ENCODE measurements around the gene AAMDC. TPM values are rescaled to one million over a fixed set of nuclear protein-coding genes. Genes with fewer than 3 reads are reported as not detected.
"Not testable (repeated sequence)": the region's sequence is repeated elsewhere in the genome, so short reads cannot be mapped to it uniquely, and the experiment has no call there.

AAMDC gene
- total RNA-seq, 1 donor from 2014 or later = 25.2 TPM

- Histone ChIP-seq H3K9ac (no peak overlapping the region), H3K36me3 (no peaks in the 10 kb centered on the region), H3K4me3 (no peak overlapping the region), H3K27ac (no peak overlapping the region), H3K27me3 (no peaks in the 10 kb centered on the region), H3F3A (ENCODE audit: low read depth) (no peaks in the 10 kb centered on the region), H3K4me2 (no peak overlapping the region), H4K20me1 (ENCODE audit: low read depth) (no peaks in the 10 kb centered on the region), H3K4me1 (no peaks in the 10 kb centered on the region), H3K79me2 (ENCODE audit: low read depth) (no peaks in the 10 kb centered on the region), H3K9me3 (ENCODE audit: low read depth) (peaks cover 8% of the 10 kb centered on the region), H2AFZ (replicated peaks) (no peak overlapping the region)
- H3K27me3 Mint-ChIP-seq (ENCODE audit: insufficient read depth, low read depth) = no peaks in the 10 kb centered on the region
- TF ChIP-seq EZH2 (IDR thresholded peaks at IDR 0.05) (no peak), EZH2phosphoT487 (IDR thresholded peaks at IDR 0.05) (no peak)
- TF ChIP-seq, protein P1, sequence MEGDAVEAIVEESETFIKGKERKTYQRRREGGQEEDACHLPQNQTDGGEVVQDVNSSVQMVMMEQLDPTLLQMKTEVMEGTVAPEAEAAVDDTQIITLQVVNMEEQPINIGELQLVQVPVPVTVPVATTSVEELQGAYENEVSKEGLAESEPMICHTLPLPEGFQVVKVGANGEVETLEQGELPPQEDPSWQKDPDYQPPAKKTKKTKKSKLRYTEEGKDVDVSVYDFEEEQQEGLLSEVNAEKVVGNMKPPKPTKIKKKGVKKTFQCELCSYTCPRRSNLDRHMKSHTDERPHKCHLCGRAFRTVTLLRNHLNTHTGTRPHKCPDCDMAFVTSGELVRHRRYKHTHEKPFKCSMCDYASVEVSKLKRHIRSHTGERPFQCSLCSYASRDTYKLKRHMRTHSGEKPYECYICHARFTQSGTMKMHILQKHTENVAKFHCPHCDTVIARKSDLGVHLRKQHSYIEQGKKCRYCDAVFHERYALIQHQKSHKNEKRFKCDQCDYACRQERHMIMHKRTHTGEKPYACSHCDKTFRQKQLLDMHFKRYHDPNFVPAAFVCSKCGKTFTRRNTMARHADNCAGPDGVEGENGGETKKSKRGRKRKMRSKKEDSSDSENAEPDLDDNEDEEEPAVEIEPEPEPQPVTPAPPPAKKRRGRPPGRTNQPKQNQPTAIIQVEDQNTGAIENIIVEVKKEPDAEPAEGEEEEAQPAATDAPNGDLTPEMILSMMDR (IDR thresholded peaks at IDR 0.05) = no peak
- DNase-seq (ENCODE audit: low spot score) = no peak
- no peak overlapping the region for H3K27ac Mint-ChIP-seq
- H3K4me1 Mint-ChIP-seq = no peaks in the 10 kb centered on the region
- H3K36me3 Mint-ChIP-seq = peaks cover 42% of the 10 kb centered on the region
- no peak overlapping the region for H3K4me3 Mint-ChIP-seq
- H3K9me3 Mint-ChIP-seq = peaks cover 29% of the 10 kb centered on the region
Measured at GRCh38 chr11:77854838-77855237, 33.9 kb downstream of the AAMDC start.

GRCh38 chr11:77857906-77858457 is 37.0 kb downstream of the AAMDC start:
- H3K4me1 Mint-ChIP-seq; H3K27me3 Mint-ChIP-seq (ENCODE audit: insufficient read depth, low read depth); H3K79me2 ChIP-seq (ENCODE audit: low read depth); H3K4me3 ChIP-seq; H3K9me3 ChIP-seq (ENCODE audit: low read depth); H3K27me3 ChIP-seq; H3K9ac ChIP-seq; H2AFZ ChIP-seq (replicated peaks); DNase-seq (ENCODE audit: low spot score); H3K4me1 ChIP-seq; H3K36me3 ChIP-seq; H3K4me3 Mint-ChIP-seq; H3K4me2 ChIP-seq; H3K27ac Mint-ChIP-seq; H3K27ac ChIP-seq; H3F3A ChIP-seq (ENCODE audit: low read depth); H4K20me1 ChIP-seq (ENCODE audit: low read depth): not testable (repeated sequence)
- Mint-ChIP-seq H3K9me3 (peaks cover 26% of the 10 kb centered on the region), H3K36me3 (peaks cover 29% of the 10 kb centered on the region)

GRCh38 chr11:77861444-77861843 is 40.5 kb downstream of the AAMDC start:
- not testable (repeated sequence) for H3K36me3 ChIP-seq; H2AFZ ChIP-seq (replicated peaks); H3K4me3 Mint-ChIP-seq; H3K4me1 ChIP-seq; DNase-seq (ENCODE audit: low spot score); H3K4me2 ChIP-seq; H3K9me3 ChIP-seq (ENCODE audit: low read depth); H3K4me1 Mint-ChIP-seq; H3K79me2 ChIP-seq (ENCODE audit: low read depth); H3K36me3 Mint-ChIP-seq; H3K9ac ChIP-seq; H3K27me3 Mint-ChIP-seq (ENCODE audit: insufficient read depth, low read depth); H4K20me1 ChIP-seq (ENCODE audit: low read depth); H3K27ac Mint-ChIP-seq; H3K9me3 Mint-ChIP-seq; H3K27me3 ChIP-seq; H3K27ac ChIP-seq; H3K4me3 ChIP-seq; H3F3A ChIP-seq (ENCODE audit: low read depth)

- Mint-ChIP-seq H3K9me3 (no peaks in the 10 kb centered on the region), H3K36me3 (peaks cover 8% of the 10 kb centered on the region), H3K4me1 (no peaks in the 10 kb centered on the region), H3K4me3 (no peak overlapping the region), H3K27ac (no peak overlapping the region), H3K27me3 (ENCODE audit: insufficient read depth, low read depth) (no peaks in the 10 kb centered on the region)
- no peaks in the 10 kb centered on the region for H3K9me3 ChIP-seq (ENCODE audit: low read depth)
- no peaks in the 10 kb centered on the region for H3F3A ChIP-seq (ENCODE audit: low read depth)
- H3K4me1 ChIP-seq = no peaks in the 10 kb centered on the region
- no peaks in the 10 kb centered on the region for H3K36me3 ChIP-seq
- no peak overlapping the region for H3K9ac ChIP-seq
- no peaks in the 10 kb centered on the region for H4K20me1 ChIP-seq (ENCODE audit: low read depth)
- H3K4me3 ChIP-seq = no peak overlapping the region
- H3K27me3 ChIP-seq = no peaks in the 10 kb centered on the region
- no peak overlapping the region for H2AFZ ChIP-seq (replicated peaks)
- TF ChIP-seq EZH2phosphoT487 (IDR thresholded peaks at IDR 0.05) (no peak), EZH2 (IDR thresholded peaks at IDR 0.05) (no peak)
- TF ChIP-seq, protein P1 (IDR thresholded peaks at IDR 0.05) = no peak
- H3K27ac ChIP-seq = no peak overlapping the region
- H3K79me2 ChIP-seq (ENCODE audit: low read depth) = no peaks in the 10 kb centered on the region
- DNase-seq (ENCODE audit: low spot score) = no peak
- H3K4me2 ChIP-seq = no peak overlapping the region
Measured at GRCh38 chr11:77865805-77866204, 44.9 kb downstream of the AAMDC start.

Data from neural progenitor cell (in vitro differentiated cells).